Measurements from ENCODE around the gene SCGB1C1.
"Not testable (repeated sequence)": the region's sequence is repeated elsewhere in the genome, so short reads cannot be mapped to it uniquely, and the experiment has no call there.

The SCGB1C1 gene

GRCh38 chr11:220641-221215 lies 27.9 kb downstream of the SCGB1C1 start:
- not testable (repeated sequence) for DNase-seq

DNA sequence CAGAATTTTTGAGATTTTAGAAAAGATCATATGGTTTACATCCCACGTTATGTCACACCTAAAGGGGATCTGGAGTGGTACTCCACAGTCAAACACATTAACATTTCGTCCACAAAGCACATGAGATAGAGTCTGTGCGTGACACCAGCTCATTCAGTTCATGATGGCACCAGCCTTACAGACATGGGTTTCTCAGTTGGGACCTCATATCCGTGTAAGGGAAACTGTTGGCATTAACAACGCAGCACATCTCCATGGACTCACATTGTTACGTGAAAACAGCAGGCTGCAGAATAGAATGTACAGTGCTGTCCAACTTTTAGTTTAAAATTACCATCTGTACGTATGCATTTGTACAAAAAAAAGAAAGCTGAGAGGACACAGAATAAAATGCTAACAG lies 28.7 kb downstream of the SCGB1C1 start:
- DNase-seq, result no peak

DNA sequence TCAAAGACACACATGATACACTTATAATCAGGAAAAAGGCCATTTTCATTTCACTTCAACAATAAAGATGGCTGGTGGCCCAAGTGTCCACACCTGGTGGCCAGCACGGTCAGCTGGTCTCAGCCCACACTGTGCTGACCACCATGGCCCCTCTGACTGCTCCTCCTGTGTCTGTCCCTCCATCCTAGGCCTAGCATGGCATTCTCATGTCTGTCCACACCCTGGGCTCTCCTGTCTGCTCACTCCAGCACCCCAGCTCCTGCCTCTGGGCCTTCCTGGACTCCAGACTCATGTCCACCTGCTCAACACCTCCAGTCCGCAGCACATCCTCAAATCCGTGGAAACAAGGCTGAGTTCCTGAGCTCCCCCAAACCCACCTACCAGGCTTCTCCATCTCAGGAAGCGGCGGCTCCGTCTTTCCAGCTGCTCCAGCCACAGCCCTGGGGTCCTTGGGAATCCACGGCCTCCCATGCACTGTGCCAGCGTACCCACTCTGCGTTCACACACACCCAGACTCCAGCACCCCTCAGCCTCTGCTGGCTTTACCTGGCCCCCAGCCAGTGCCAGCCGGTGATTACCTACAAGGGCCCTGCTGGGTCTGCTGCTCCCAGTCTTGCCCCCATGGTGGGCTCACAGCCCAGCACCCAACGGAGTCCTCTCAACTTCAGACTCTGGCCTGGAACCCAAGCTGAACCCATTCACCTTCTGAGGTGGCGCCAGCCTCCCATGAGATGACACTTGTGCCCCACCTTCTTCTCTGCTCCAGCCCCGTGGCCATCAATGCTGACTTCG lies 29.3 kb downstream of the SCGB1C1 start:
- DNase-seq, result no peak

- DNase-seq, result no peak
Measured at GRCh38 chr11:223026-223789, 30.3 kb downstream of the SCGB1C1 start.

- DNase-seq, result no peak
Measured at GRCh38 chr11:223884-224283, 31.0 kb downstream of the SCGB1C1 start.

DNA sequence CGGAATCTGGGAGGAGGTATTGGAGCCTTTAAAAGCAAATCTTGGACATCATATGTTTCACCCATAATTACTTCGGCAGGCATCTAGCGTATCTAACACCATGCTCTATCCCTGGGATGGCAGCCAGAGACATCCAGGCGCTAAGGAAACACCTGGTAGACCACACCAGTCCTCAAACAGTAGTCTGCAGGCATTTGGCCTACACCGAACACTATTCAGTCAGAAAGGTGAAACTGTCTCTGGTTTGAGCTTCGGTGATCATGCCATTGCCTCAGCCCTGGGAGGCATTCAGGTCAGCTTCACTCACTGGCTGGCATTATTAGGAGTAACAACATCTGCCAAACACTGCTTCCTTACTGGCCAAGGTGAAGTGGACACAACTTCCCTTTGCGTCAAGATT lies 31.5 kb downstream of the SCGB1C1 start:
- DNase-seq, result no peak

GRCh38 chr11:225734-226453 lies 33.0 kb downstream of the SCGB1C1 start:
- peak in 1 of 2 experiments; percentile 20 for DNase-seq

DNA sequence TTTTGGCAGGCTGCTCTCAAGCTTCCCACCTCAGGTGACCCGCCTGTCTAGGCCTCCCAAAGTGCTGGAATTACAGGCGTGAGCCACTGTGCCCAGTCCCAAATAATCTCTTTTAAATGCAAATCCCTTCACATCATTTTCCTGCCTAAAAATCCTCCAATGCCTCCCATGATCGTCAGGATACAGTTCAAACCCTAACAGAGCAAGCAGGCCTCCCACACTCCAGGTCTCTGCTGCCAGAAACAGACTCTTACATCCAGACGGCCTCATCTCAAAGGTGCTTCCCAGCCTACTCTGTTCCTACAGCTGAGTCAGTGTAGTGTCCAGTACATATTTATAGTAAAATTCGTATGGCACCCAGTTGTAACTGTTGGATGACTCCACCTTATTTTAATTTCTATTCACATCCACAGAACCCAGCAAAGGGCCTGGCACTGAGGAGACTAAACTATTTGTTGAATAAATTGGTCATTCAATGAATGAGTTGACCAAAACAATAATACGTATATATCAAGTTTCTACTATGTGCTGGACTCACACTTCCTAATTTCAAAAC lies 35.0 kb downstream of the SCGB1C1 start:
- no peak for DNase-seq

- no peak for DNase-seq
Measured at GRCh38 chr11:230431-230830, 37.6 kb downstream of the SCGB1C1 start.

- DNase-seq, result no peak
Measured at GRCh38 chr11:232783-233565, 40.1 kb downstream of the SCGB1C1 start.

- no peak for DNase-seq
Measured at GRCh38 chr11:235180-235579, 42.3 kb downstream of the SCGB1C1 start.

- peak in 1 of 2 experiments; percentile 57 for DNase-seq
Measured at GRCh38 chr11:235609-235996, 42.7 kb downstream of the SCGB1C1 start.

GRCh38 chr11:235997-236773 lies 43.3 kb downstream of the SCGB1C1 start, which contains the start of gene SIRT3:
Gene SIRT3 (minus strand): TSS chr11:236342. CDS start chr11:236328, 14 bp downstream.
- peak; percentile 96 to 98 for DNase-seq

GRCh38 chr11:236774-237767 lies 44.2 kb downstream of the SCGB1C1 start, which contains the start of gene PSMD13:
Gene PSMD13 (plus strand): TSS chr11:236976. CDS start chr11:237050, 74 bp downstream.
- peak; percentile 85 to 89 for DNase-seq

DNA sequence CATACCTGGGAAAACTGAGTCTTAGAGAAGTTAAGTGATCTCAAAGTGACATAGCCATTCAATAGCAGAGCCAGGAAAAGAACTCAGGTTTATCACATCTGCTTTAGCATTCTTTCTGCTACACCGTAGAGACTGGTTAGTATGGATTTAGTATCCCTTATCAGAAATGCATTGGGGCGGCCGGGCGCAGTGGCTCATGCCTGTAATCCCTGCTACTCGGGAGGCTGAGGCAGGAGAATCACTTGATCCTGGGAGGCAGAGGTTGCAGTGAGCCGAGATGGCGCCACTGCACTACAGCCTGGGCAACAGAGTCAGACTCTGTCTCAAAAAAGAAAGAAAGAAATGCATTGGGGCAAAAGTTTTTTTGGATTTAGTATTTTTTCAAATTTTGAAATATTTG lies 45.5 kb downstream of the SCGB1C1 start:
- not testable (repeated sequence) for DNase-seq

- no peak for DNase-seq
Measured at GRCh38 chr11:240315-240714, 47.4 kb downstream of the SCGB1C1 start.

DNA sequence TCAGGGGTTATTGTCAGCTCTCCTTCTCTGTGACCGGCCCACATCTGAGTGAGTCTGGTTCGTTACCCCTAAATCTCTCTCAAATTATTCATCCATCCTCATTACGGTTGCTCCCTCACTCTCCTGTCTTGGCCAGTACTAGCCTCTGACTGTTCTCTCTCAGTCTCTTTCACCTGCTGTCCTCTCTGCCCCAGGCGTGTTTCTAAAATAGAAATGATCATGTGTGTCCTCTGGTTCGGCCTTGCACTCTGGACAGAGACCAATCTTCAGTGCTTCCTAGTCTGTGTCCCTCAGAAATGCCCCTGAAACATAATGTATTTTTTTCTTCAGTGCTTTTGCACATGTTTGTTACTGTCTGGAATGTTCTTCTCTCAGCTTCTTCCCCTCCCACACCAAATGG lies 48.8 kb downstream of the SCGB1C1 start:
- DNase-seq, result no peak

All from Kasumi-1 (cell line).